Measurements from ENCODE around the gene RAB28. TPM values are rescaled to one million over a fixed set of nuclear protein-coding genes. Genes with fewer than 3 reads are reported as not detected.

Gene RAB28
- total and polyA plus RNA-seq, 9 of the 15 experiments (the other 6 are each of a cell fraction or from before 2014, with no cell fraction given): 6.7 to 40.4 (median 23.0) TPM

DNA sequence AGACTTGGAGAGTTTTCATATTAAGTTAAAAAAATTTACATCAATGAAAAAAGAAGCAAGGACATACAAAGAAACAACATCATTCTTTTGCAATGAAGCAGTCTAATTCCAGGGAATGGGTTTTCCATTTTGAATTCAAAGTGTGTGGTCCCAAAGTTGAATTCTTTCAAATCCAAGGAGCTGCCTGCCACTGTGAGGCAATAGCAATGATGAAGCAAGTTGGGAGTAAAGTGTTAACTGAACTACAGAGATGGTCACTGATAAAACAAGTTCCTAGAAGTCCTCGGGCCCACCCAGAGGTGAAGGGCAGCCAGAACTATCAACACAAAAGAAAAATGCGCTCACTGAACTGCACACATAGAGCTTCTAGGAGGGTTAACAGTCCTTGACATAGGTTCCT is 115.9 kb downstream of the RAB28 start (continued):
- TF ChIP-seq CBX8 (IDR thresholded peaks at IDR 0.05; ENCODE audit: borderline replicate concordance, extremely low read depth, low read depth, low read length, poor library complexity, severe bottlenecking) (no peak), MIER1 (IDR thresholded peaks at IDR 0.05; ENCODE audit: low read depth) (no peak), SMARCA4 (IDR thresholded peaks at IDR 0.05) (peak; percentile 91), EGR1 (conservative IDR thresholded peaks at IDR 0.05) (no peak), POLR2AphosphoS5 (IDR thresholded peaks at IDR 0.05; ENCODE audit: control insufficient read depth, insufficient read depth, low read depth, low read length) (peak; percentile 51; the same call in 1 of the 2 replicates), KAT2B (IDR thresholded peaks at IDR 0.05; ENCODE audit: low read depth, low read length) (no peak), PCBP1 (IDR thresholded peaks at IDR 0.05; ENCODE audit: low read depth, low read length, poor library complexity, severe bottlenecking) (no peak), POU5F1 (IDR thresholded peaks at IDR 0.05; ENCODE audit: borderline replicate concordance, low read depth, low read length, partially characterized antibody) (no peak), SIN3A (IDR thresholded peaks at IDR 0.05; ENCODE audit: borderline replicate concordance in 2 of 2, control insufficient read depth in 1 of 2, low read depth in 2 of 2, low read length in 2 of 2) (no peak), C11orf30 (IDR thresholded peaks at IDR 0.05; ENCODE audit: low read depth) (peak; percentile 69), ZNF384 (IDR thresholded peaks at IDR 0.05; ENCODE audit: low read depth, low read length) (no peak), SMARCA5 (IDR thresholded peaks at IDR 0.05) (no peak), KLF1 (tag; IDR thresholded peaks at IDR 0.05) (no peak), BRD9 (IDR thresholded peaks at IDR 0.05; ENCODE audit: low read depth, partially characterized antibody) (peak; percentile 91), ZNF445 (CRISPR knock-in tag; IDR thresholded peaks at IDR 0.05; ENCODE audit: low read depth) (no peak), POLR3G (IDR thresholded peaks at IDR 0.05; ENCODE audit: extremely low read depth, insufficient read length, insufficient replicate concordance) (no peak), HDAC3 (IDR thresholded peaks at IDR 0.05; ENCODE audit: borderline replicate concordance, partially characterized antibody) (peak; percentile 75), BRF1 (IDR thresholded peaks at IDR 0.05; ENCODE audit: borderline replicate concordance, extremely low read depth, insufficient read length) (no peak), SIRT6 (IDR thresholded peaks at IDR 0.05; ENCODE audit: low read depth, low read length) (no peak), RBM14 (IDR thresholded peaks at IDR 0.05; ENCODE audit: borderline replicate concordance, insufficient read depth, low read depth, low read length) (no peak), CHD4 (IDR thresholded peaks at IDR 0.05; ENCODE audit: insufficient read depth, insufficient replicate concordance, low read depth, low read length, poor library complexity, severe bottlenecking) (no peak), PTBP1 (IDR thresholded peaks at IDR 0.05; ENCODE audit: low read depth, low read length) (no peak)
- TF ChIP-seq, protein P1, sequence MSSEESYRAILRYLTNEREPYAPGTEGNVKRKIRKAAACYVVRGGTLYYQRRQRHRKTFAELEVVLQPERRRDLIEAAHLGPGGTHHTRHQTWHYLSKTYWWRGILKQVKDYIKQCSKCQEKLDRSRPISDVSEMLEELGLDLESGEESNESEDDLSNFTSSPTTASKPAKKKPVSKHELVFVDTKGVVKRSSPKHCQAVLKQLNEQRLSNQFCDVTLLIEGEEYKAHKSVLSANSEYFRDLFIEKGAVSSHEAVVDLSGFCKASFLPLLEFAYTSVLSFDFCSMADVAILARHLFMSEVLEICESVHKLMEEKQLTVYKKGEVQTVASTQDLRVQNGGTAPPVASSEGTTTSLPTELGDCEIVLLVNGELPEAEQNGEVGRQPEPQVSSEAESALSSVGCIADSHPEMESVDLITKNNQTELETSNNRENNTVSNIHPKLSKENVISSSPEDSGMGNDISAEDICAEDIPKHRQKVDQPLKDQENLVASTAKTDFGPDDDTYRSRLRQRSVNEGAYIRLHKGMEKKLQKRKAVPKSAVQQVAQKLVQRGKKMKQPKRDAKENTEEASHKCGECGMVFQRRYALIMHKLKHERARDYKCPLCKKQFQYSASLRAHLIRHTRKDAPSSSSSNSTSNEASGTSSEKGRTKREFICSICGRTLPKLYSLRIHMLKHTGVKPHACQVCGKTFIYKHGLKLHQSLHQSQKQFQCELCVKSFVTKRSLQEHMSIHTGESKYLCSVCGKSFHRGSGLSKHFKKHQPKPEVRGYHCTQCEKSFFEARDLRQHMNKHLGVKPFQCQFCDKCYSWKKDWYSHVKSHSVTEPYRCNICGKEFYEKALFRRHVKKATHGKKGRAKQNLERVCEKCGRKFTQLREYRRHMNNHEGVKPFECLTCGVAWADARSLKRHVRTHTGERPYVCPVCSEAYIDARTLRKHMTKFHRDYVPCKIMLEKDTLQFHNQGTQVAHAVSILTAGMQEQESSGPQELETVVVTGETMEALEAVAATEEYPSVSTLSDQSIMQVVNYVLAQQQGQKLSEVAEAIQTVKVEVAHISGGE (CRISPR knock-in tag; IDR thresholded peaks at IDR 0.05): no peak
- TF ChIP-seq, protein P2, sequence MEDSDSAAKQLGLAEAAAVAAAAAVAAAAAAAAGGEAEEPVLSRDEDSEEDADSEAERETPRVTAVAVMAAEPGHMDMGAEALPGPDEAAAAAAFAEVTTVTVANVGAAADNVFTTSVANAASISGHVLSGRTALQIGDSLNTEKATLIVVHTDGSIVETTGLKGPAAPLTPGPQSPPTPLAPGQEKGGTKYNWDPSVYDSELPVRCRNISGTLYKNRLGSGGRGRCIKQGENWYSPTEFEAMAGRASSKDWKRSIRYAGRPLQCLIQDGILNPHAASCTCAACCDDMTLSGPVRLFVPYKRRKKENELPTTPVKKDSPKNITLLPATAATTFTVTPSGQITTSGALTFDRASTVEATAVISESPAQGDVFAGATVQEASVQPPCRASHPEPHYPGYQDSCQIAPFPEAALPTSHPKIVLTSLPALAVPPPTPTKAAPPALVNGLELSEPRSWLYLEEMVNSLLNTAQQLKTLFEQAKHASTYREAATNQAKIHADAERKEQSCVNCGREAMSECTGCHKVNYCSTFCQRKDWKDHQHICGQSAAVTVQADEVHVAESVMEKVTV (CRISPR knock-in tag; IDR thresholded peaks at IDR 0.05): no peak
